GM12801 (cell line): ENCODE results near the gene CHN2.

Experiments used
- CTCF ChIP-seq: IDR thresholded peaks from one replicate; pipeline ENCODE4 v1.5.1; 2011; ENCODE audit warnings: control low read depth; ENCODE audit not compliant: insufficient read length; ENCODE audit errors: extremely low read depth

Gene CHN2

DNA sequence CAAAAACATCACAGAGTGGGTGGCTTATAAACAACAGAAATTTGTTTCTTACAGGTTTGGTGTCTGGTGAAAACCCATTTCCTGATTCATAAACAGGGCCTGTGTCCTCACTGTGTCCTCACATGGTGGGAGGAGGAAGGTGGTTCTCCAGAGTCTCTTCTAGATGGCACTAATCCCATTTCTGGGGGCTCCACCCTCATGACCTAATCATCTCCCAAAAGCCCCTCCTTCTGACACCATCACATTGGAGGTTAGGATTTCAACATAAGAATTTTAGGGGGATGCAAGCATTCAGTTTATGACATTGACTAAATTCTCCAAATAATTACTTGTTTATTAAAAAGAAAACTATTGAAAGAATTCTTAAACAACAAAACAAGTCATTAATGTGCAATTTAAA, 116.0 kb downstream of the CHN2 start:
- no peak for TF ChIP-seq CTCF

DNA sequence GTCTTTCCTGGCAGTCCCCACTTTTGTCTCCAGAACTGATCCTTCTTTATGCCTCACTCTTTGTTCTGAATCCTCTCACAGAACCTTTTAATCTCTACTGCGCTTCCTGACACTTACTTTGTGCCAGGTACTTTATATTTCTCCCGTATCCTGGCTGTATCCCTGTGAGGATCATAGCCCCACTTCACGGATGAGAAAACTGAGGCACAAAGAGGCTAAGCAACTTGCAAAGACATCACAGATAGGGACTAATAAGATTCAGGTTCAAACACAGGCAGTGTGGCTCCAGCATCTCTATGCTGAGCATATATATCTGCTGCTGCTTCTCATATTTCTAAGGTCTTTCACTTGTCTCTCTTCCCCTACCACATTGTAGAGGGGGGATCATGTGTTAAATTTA, 116.7 kb downstream of the CHN2 start:
- TF ChIP-seq CTCF: no peak

GRCh38 chr7:29314148-29314547, 119.6 kb downstream of the CHN2 start:
- no peak for TF ChIP-seq CTCF

DNA sequence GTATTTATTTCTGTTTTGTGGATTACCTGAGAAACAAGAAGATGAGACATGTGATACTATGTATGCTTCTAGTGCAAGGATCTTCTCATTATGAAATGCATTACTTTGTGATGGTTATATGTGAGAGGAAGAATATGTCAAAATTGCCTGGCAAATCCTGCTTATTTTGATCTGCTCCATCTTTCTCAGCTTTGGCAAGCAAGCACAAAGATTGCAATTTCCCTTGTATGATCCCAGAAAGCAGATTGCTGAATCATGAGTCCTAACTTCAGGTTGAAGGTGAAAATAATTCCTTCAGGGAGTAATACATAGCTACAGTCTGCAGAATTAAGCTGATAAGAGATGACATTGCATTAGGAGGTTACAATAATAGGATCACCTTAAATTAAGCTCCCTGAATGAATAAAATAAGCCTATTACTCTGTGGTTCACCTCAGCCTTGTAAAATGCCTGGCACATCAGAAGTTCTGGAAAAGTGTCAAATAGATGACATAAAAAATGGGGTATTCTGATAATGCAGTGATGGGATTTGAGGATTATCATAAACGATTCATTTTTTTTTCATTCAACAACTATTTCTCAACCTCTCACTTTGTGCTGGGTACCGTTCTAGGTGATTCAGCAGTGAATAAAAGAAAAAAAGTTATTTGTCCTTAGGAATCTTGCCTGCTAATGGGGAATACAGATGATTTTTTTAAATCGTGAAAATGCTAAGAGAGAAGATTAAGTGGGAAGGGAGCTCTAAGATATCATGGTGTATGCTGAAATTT, 120.7 kb downstream of the CHN2 start:
- no peak for TF ChIP-seq CTCF

DNA sequence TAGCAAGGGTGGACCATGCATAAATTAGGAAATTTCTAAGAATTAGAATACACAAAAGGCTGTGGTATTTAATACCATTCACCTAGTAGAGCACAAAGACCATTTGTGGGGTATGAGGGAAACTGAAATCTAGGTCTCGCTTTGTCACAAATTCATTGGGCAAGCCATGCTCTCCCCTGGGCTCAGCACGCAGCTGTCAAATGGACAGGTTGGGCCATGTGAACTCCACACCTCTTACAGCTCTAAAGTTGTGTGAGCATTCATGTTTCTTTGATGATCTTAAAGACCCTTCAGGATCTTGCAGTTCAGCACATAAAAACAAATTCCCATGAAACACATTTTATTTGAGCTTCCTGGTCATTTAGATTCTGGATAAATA, 121.3 kb downstream of the CHN2 start:
- no peak for TF ChIP-seq CTCF

GRCh38 chr7:29316926-29317325, 122.4 kb downstream of the CHN2 start:
- no peak for TF ChIP-seq CTCF

- TF ChIP-seq CTCF: no peak
Measured at GRCh38 chr7:29318853-29319718, 124.5 kb downstream of the CHN2 start.
